CD4-positive, CD25-positive, alpha-beta regulatory T cell (primary cell): Measurements from ENCODE around the gene COPS3. TPM values are rescaled to one million over a fixed set of nuclear protein-coding genes. Genes with fewer than 3 reads are reported as not detected.

ENCODE experiments used
- ATAC-seq, 2 donors: fragments of 150-1000 bp; cut with Tn5 transposase; one replicate each; pipeline ENCODE4 v1.10.0; 2021; ENCODE audit warnings: low read depth in 2 of 2, moderate number of reproducible peaks in 2 of 2, moderate library complexity in 1 of 2
- DNase-seq, 3 donors: peaks; one replicate each; pipeline versions ENCODE4 v3.0.0 to v3.0.0-alpha.2; 2012 to 2022; ENCODE audit warnings: mixed read lengths in 1 of 3
- H3K27ac ChIP-seq: one replicate; pipeline ENCODE4 v1.7.0; 2013; ENCODE audit warnings: mild to moderate bottlenecking, low read length; ENCODE audit not compliant: insufficient read depth, poor library complexity, severe bottlenecking
- H3K27me3 ChIP-seq: one replicate; pipeline ENCODE4 v1.7.0; 2013; ENCODE audit warnings: low read length; ENCODE audit not compliant: control insufficient read depth, insufficient read depth
- H3K36me3 ChIP-seq: one replicate; pipeline ENCODE4 v1.7.0; 2013; ENCODE audit warnings: mild to moderate bottlenecking, low read length, moderate library complexity; ENCODE audit not compliant: control insufficient read depth, insufficient read depth
- H3K4me1 ChIP-seq: 2 replicates; pipeline ENCODE4 v1.7.0; 2013; ENCODE audit warnings: mild to moderate bottlenecking, low read length; ENCODE audit not compliant: insufficient read depth, control insufficient read depth, poor library complexity, severe bottlenecking
- H3K4me3 ChIP-seq: one replicate; pipeline ENCODE4 v1.7.0; 2013; ENCODE audit warnings: low read depth, mild to moderate bottlenecking, low read length, moderate library complexity
- H3K9me3 ChIP-seq, 2 experiments: 1 replicate in 1 of 2; 2 replicates in 1 of 2; pipeline ENCODE4 v1.7.0; 2013; ENCODE audit warnings: low read length in 2 of 2, mild to moderate bottlenecking in 1 of 2, moderate library complexity in 1 of 2; ENCODE audit not compliant: control insufficient read depth in 2 of 2
- H3K27ac Mint-ChIP-seq, 3 donors: one replicate each; pipeline ENCODE4 v1.8.0; 2020 to 2022; ENCODE audit warnings: mild to moderate bottlenecking in 3 of 3, mixed read lengths in 3 of 3, moderate library complexity in 2 of 3
- H3K27me3 Mint-ChIP-seq: one replicate; pipeline ENCODE4 v1.8.0; 2022; ENCODE audit warnings: mild to moderate bottlenecking, mixed read lengths
- H3K36me3 Mint-ChIP-seq: one replicate; pipeline ENCODE4 v1.8.0; 2020; ENCODE audit warnings: mixed read lengths
- H3K4me1 Mint-ChIP-seq, 4 donors: one replicate each; pipeline ENCODE4 v1.8.0; 2020 to 2022; ENCODE audit warnings: mixed read lengths in 4 of 4, mild to moderate bottlenecking in 1 of 4
- H3K4me3 Mint-ChIP-seq, 4 donors: one replicate each; pipeline ENCODE4 v1.8.0; 2020 to 2022; ENCODE audit warnings: mild to moderate bottlenecking in 4 of 4, mixed read lengths in 4 of 4, moderate library complexity in 3 of 4
- H3K9me3 Mint-ChIP-seq, 7 donors: one replicate each; pipeline ENCODE4 v1.8.0; 2020 to 2022; ENCODE audit warnings: mixed read lengths in 7 of 7, mild to moderate bottlenecking in 3 of 7, moderate library complexity in 2 of 7
- polyA plus RNA-seq, 4 donors: library from polyadenylated mRNA; unstranded; fragments of 300-500 nt; fragmentation: Illumina TruSeq; gene quantifications; one replicate each; pipeline ENCODE4 v1.2.3, GENCODE V29; 2021
- total RNA-seq: library from RNA; stranded (reverse); gene quantifications from one replicate; pipeline ENCODE4 v1.2.3, GENCODE V29; 2022

COPS3 gene
- total RNA-seq, result 92.1 TPM
- polyA plus RNA-seq, result 100 to 1,000 TPM in 2 of 4 donors, 10 to 100 TPM in 2; 98.5 to 123 (median 106) TPM

DNA sequence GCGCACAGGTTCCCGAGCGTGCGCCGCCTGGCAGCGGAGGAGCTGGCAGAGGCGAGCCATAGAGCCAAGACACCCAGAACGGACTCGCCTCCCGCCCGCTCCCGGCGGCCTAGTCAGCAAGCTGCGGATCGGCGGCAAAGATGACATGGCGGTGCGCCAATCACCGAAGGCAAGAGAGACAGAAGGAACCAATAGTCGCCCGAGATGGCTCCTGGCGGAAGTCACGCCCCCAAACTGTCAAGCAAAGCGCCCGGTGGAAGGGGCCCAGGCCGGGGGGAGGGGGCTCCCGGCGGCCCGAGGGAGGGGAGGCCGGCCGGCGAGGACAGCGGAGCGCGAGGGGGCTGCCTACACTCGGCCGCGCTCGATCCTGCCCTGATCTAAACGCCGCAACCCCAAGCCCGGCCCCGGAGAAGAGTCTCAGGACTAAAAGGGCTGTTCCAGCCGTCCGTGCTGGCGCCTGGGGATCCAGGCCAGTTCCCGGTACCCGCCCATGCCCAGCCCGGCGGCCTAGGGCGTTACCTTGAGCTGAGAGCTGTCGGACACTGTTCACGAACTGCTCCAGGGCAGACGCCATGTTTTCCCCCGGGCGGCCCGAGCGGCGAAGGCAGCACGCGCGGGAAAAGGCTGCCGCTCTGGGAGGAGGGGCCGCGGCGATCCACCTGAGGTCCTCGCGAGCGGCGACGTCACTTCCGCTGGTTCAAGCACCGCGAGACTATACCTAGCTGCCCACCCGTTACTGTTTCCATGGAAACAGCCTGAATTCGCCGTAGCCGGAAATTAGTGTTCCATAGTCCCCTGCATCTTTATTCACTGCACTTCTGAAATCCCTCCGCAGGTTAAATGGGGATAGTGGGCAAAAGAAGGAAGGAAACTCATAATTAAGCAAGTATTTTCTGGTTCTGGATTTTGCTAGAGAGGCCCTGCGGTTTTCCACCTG is at the start of gene COPS3:
TSS of gene COPS3 (minus strand) at position 634 of the 937 bp plus-strand sequence. CDS start at position 574, 60 bp downstream.
- Mint-ChIP-seq H3K4me1 (peaks cover 18 to 50% (median 35%) of the 10 kb centered on the region in 4 donors), H3K36me3 (no peaks in the 10 kb centered on the region), H3K4me3 (peak within 1 kb of the TSS; percentile 94 to 96 (median 95)), H3K27me3 (peaks cover 4% of the 10 kb centered on the region), H3K9me3 (no peaks in the 10 kb centered on the region), H3K27ac (peak within 1 kb of the TSS; percentile 80 to 98 (median 92))
- DNase-seq (peak; percentile 96 to 98 (median 97)), ATAC-seq (peak; percentile 89 to 90)
- Histone ChIP-seq H3K9me3 (no peaks in the 10 kb centered on the region), H3K27me3 (no peaks in the 10 kb centered on the region), H3K4me3 (peak within 1 kb of the TSS; percentile 82), H3K36me3 (peaks cover 7% of the 10 kb centered on the region), H3K4me1 (peaks cover 19% of the 10 kb centered on the region), H3K27ac (peak within 1 kb of the TSS; percentile 98)

DNA sequence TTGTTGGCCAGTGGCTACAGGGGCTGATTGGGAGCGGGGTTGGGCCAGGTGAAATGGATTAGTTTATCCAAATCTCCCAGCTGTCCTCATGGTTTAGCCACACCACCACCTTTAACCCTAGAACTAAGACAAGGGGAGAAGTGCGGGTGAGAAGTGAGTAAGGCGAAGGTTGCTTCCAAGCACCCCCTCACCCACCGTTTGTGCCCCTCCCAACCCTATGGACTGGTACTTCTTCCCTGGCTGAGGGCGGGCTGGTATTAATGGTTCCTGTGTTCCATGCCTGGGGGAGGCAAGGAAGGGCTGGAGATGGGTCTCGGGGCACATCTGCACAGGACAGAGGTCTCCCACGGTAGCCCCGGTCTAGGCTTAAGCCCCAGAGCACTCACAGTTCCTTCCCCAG is 47.2 kb upstream of the COPS3 start:
- no peak overlapping the region for H3K4me3 ChIP-seq
- no peak overlapping the region for H3K27ac Mint-ChIP-seq
- no peak for ATAC-seq
- no peaks in the 10 kb centered on the region for H3K9me3 ChIP-seq
- no peaks in the 10 kb centered on the region for H3K27me3 ChIP-seq
- H3K27ac ChIP-seq, result no peak overlapping the region
- H3K36me3 ChIP-seq, result no peaks in the 10 kb centered on the region
- no peaks in the 10 kb centered on the region for H3K4me1 ChIP-seq
- no peak for DNase-seq
- peaks cover 12% of the 10 kb centered on the region for H3K36me3 Mint-ChIP-seq
- H3K4me3 Mint-ChIP-seq, result no peak overlapping the region
- H3K9me3 Mint-ChIP-seq, result no peaks in the 10 kb centered on the region
- no peaks in the 10 kb centered on the region for H3K27me3 Mint-ChIP-seq
- no peaks in the 10 kb centered on the region for H3K4me1 Mint-ChIP-seq

DNA sequence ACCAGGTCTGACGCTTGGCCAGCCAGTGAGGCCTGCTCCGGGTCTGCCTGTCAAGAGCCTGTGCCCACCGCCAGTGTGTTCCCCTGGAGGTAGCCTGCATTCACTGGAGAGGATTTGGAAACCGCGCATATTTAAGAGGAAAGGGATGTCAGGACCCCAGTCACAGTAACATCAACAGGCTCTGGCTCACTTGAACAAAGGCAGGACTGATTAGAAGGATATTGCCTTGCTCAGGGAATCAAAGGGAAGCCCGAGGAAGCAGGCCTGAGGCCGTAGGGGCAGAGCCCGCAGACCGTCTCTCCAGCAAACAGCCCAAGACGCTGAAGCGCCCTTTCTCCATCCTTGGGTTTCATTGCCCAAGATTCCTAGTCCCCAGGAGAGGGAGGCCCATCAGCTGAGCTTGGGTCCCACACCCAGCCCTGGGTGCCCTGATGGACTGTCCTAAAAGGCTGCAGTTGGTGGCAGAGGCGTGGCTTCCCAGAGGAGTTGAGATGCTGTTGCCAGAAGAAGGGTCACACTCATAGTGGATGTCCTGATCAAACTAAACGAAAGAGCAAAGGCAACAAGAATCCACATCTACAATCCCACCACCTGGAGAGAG is 45.3 kb upstream of the COPS3 start:
- Histone ChIP-seq H3K36me3 (no peaks in the 10 kb centered on the region), H3K9me3 (no peaks in the 10 kb centered on the region), H3K4me3 (no peak overlapping the region), H3K27me3 (no peaks in the 10 kb centered on the region), H3K4me1 (no peaks in the 10 kb centered on the region), H3K27ac (no peak overlapping the region)
- H3K27ac Mint-ChIP-seq, result no peak overlapping the region
- H3K4me3 Mint-ChIP-seq, result no peak overlapping the region
- no peaks in the 10 kb centered on the region for H3K4me1 Mint-ChIP-seq
- no peaks in the 10 kb centered on the region for H3K27me3 Mint-ChIP-seq
- ATAC-seq (no peak), DNase-seq (no peak)
- peaks cover 7% of the 10 kb centered on the region for H3K36me3 Mint-ChIP-seq
- H3K9me3 Mint-ChIP-seq, result no peaks in the 10 kb centered on the region

DNA sequence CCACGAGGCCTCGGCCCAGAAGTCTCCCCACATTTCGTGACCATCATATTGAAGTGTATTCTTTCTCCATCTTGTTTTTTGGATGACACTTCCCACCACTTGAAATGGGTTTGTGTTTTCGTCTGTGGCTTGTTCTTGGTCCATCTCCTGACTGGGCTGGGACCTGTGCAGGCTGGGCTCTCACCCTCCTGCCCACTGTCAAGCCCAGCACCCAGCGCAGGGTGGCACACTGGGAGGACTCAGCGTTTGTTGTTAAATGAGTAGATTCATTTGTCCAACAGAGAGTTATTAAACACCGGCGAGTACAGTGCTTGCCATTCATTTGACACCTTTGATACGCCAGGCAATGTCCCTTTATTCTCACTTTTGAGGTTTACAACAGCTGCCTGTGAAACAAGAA is 44.8 kb upstream of the COPS3 start:
- Mint-ChIP-seq H3K4me1 (no peaks in the 10 kb centered on the region), H3K9me3 (no peaks in the 10 kb centered on the region), H3K36me3 (peaks cover 7% of the 10 kb centered on the region), H3K4me3 (no peak overlapping the region), H3K27me3 (no peaks in the 10 kb centered on the region), H3K27ac (peak overlapping the region in 1 of 3 donors; percentile 47)
- no peak for ATAC-seq
- Histone ChIP-seq H3K4me1 (no peaks in the 10 kb centered on the region), H3K9me3 (no peaks in the 10 kb centered on the region), H3K36me3 (no peaks in the 10 kb centered on the region), H3K27me3 (no peaks in the 10 kb centered on the region), H3K4me3 (no peak overlapping the region), H3K27ac (no peak overlapping the region)
- DNase-seq, result no peak

DNA sequence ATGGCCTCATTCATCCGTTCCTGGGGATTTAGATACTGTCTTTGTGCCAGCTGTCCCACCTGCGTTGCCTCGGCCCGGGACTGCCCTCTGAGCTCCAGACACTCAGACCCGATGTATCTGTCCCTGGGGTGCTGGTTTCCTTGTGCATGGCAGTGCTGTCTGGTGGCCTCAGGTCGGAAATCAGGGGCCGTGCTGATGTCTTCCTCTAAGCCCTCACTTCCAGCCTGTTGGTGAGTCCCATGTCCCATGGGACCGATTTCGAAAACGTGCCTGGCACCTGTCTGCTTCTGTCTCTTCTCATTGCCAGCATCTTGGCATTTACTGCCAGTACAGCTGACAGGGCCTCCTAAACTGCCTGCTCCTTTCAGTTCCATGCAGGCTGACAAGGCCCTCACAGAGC is 44.2 kb upstream of the COPS3 start:
- H3K27ac Mint-ChIP-seq, result peak overlapping the region in 1 of 3 donors; percentile 47
- DNase-seq (no peak), ATAC-seq (no peak)
- H3K9me3 Mint-ChIP-seq, result no peaks in the 10 kb centered on the region
- no peak overlapping the region for H3K4me3 ChIP-seq
- no peaks in the 10 kb centered on the region for H3K4me1 Mint-ChIP-seq
- H3K4me1 ChIP-seq, result no peaks in the 10 kb centered on the region
- peaks cover 7% of the 10 kb centered on the region for H3K36me3 Mint-ChIP-seq
- no peaks in the 10 kb centered on the region for H3K9me3 ChIP-seq
- no peak overlapping the region for H3K4me3 Mint-ChIP-seq
- no peak overlapping the region for H3K27ac ChIP-seq
- no peaks in the 10 kb centered on the region for H3K27me3 Mint-ChIP-seq
- H3K36me3 ChIP-seq, result no peaks in the 10 kb centered on the region
- H3K27me3 ChIP-seq, result no peaks in the 10 kb centered on the region

DNA sequence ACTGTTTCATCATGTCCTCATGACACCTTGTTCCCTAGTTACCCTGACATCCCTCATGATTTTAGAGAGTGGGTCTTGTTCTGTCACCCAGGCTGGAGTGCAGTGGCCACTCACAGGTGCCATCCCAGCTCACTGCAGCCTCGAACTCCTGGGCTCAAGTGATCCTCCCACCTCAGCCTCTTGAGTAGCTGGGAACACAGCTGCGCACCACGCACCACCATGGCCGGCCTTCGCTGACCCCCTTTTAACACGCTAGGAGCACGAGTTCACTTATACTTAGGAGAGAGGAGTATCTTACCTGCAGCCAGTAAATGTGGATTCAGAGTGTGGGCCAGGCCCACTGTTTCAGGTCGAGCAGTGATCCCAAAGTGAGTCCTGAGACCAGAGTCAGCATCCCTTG is 43.6 kb upstream of the COPS3 start:
- H3K27me3 ChIP-seq, result no peaks in the 10 kb centered on the region
- Mint-ChIP-seq H3K36me3 (peaks cover 7% of the 10 kb centered on the region), H3K4me1 (no peaks in the 10 kb centered on the region), H3K9me3 (no peaks in the 10 kb centered on the region), H3K27me3 (no peaks in the 10 kb centered on the region), H3K27ac (peak overlapping the region in 1 of 3 donors; percentile 25), H3K4me3 (no peak overlapping the region)
- no peak overlapping the region for H3K27ac ChIP-seq
- no peak overlapping the region for H3K4me3 ChIP-seq
- H3K4me1 ChIP-seq, result no peaks in the 10 kb centered on the region
- no peaks in the 10 kb centered on the region for H3K9me3 ChIP-seq
- ATAC-seq (no peak), DNase-seq (no peak)
- no peaks in the 10 kb centered on the region for H3K36me3 ChIP-seq

DNA sequence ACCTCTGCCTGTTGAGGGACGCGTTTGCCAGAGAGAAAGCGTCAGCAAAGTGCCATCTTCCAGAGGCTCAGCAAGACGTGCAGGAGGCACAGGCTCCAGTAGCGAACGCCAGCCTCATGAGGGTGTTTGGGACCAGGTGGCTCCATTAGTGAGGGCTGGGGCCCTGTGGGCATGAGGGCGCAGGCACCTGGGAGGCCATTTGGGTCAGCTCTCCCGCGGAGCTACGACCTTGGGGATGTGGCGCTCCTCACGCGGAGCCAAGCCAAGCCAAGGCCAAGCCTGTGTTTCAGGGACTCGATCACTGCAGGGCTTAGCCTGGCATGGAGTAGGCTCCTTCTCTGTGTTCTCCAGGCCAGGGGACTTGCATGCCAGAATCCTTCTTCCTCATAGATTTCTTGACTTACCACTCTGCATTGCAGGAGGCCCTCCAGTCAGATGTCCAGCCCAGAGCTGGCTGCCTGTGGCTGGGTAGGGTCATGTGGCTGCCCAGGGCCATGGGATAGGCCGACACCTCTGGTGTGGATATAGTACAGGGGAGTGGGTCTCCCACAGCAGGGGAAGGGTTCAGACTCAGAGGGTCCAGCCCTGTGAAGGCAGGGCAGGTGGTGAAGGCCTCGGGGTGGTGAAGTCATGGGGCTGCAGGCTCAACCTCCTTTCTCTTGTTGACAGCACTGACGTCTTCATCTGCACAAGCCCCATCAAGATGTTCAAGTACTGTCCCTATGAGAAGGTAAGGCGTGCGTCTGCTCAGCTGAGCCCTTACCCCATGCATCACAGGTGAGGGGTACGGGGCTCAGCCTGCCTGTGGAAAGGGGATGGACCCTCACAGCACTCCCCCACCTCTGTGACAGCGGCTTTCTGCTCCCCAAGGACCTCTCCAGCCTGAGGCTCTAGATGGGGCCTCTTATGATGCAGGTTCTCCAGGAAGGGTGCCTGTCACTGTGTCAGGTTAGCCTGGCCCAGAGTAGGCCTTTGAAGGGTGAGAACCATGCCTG is 41.8 kb upstream of the COPS3 start:
- no peaks in the 10 kb centered on the region for H3K36me3 ChIP-seq
- Mint-ChIP-seq H3K4me1 (no peaks in the 10 kb centered on the region), H3K9me3 (no peaks in the 10 kb centered on the region), H3K36me3 (peaks cover 7% of the 10 kb centered on the region), H3K4me3 (no peak overlapping the region), H3K27me3 (no peaks in the 10 kb centered on the region), H3K27ac (no peak overlapping the region)
- H3K27ac ChIP-seq, result no peak overlapping the region
- no peak for DNase-seq
- no peaks in the 10 kb centered on the region for H3K9me3 ChIP-seq
- no peaks in the 10 kb centered on the region for H3K27me3 ChIP-seq
- ATAC-seq, result no peak
- H3K4me3 ChIP-seq, result no peak overlapping the region
- no peaks in the 10 kb centered on the region for H3K4me1 ChIP-seq
